GM23338 (cell line): ENCODE results near the gene CRYBA1. TPM values are rescaled to one million over a fixed set of nuclear protein-coding genes. Genes with fewer than 3 reads are reported as not detected.

Source experiments
- ATAC-seq: fragments of 200-7000 bp; cut with Tn5 transposase; 3 replicates; pipeline ENCODE4 v1.9.1; 2020
- DNase-seq: peaks from one replicate; pipeline ENCODE4 v3.0.0-alpha.2; 2015; ENCODE audit warnings: low spot score
- H2AFZ ChIP-seq: fragments of 200-600 bp; sonication (generic); 2 replicates; pipeline ENCODE4 v1.8.0; 2016; ENCODE audit warnings: antibody characterized with exemption, mild to moderate bottlenecking, moderate library complexity
- H3F3A ChIP-seq: fragments of 200-600 bp; sonication (generic); replicated peaks from 2 replicates; pipeline ENCODE4 v1.8.0; 2017; ENCODE audit warnings: antibody characterized with exemption, mixed run types, low read depth
- H3K27ac ChIP-seq: fragments of 200-600 bp; sonication (generic); 2 replicates; pipeline ENCODE4 v1.6.1; 2016; ENCODE audit warnings: low read depth
- H3K27me3 ChIP-seq: fragments of 200-600 bp; sonication (generic); 2 replicates; pipeline ENCODE4 v1.8.0; 2016; ENCODE audit warnings: mild to moderate bottlenecking, mixed run types, moderate library complexity; ENCODE audit not compliant: insufficient read depth
- H3K36me3 ChIP-seq: fragments of 200-600 bp; sonication (generic); 2 replicates; pipeline ENCODE4 v1.8.0; 2016; ENCODE audit warnings: mild to moderate bottlenecking; ENCODE audit not compliant: insufficient read depth
- H3K4me1 ChIP-seq: fragments of 200-600 bp; sonication (generic); 2 replicates; pipeline ENCODE4 v1.8.0; 2016; ENCODE audit warnings: mild to moderate bottlenecking, moderate library complexity; ENCODE audit not compliant: insufficient read depth
- H3K4me2 ChIP-seq: fragments of 200-600 bp; sonication (generic); 2 replicates; pipeline ENCODE4 v1.7.1; 2017; ENCODE audit warnings: mixed run types
- H3K4me3 ChIP-seq: fragments of 200-600 bp; sonication (generic); 2 replicates; pipeline ENCODE4 v1.6.1; 2016; ENCODE audit warnings: mixed run types
- H3K79me2 ChIP-seq: fragments of 200-600 bp; sonication (generic); replicated peaks from 2 replicates; pipeline ENCODE4 v1.8.0; 2017; ENCODE audit warnings: mild to moderate bottlenecking; ENCODE audit not compliant: insufficient read depth
- H3K9me2 ChIP-seq: fragments of 200-600 bp; sonication (generic); 2 replicates; pipeline ENCODE4 v1.8.0; 2017; ENCODE audit not compliant: insufficient read depth
- H4K20me1 ChIP-seq: fragments of 200-600 bp; sonication (generic); replicated peaks from 2 replicates; pipeline ENCODE4 v1.8.0; 2017; ENCODE audit warnings: mild to moderate bottlenecking; ENCODE audit not compliant: insufficient read depth
- H3K27ac Mint-ChIP-seq: 2 replicates; pipeline ENCODE4 v1.8.0; 2020; ENCODE audit warnings: inconsistent platforms, mild to moderate bottlenecking, moderate library complexity, mixed read lengths
- H3K27me3 Mint-ChIP-seq: 3 replicates; pipeline ENCODE4 v1.8.0; 2022; ENCODE audit warnings: low read depth, mild to moderate bottlenecking, moderate library complexity, mixed read lengths, inconsistent platforms; ENCODE audit not compliant: insufficient read depth, poor library complexity
- H3K36me3 Mint-ChIP-seq: 3 replicates; pipeline ENCODE4 v1.8.0; 2021; ENCODE audit warnings: low read depth, mild to moderate bottlenecking, inconsistent platforms, moderate library complexity, mixed read lengths
- H3K4me1 Mint-ChIP-seq: 3 replicates; pipeline ENCODE4 v1.8.0; 2020; ENCODE audit warnings: mild to moderate bottlenecking, inconsistent platforms, mixed read lengths
- H3K4me3 Mint-ChIP-seq: 3 replicates; pipeline ENCODE4 v1.8.0; 2021; ENCODE audit warnings: moderate library complexity, mild to moderate bottlenecking, inconsistent platforms, mixed read lengths
- H3K9me3 Mint-ChIP-seq: 3 replicates; pipeline ENCODE4 v1.8.0; 2020; ENCODE audit warnings: moderate library complexity, mild to moderate bottlenecking, inconsistent platforms, mixed read lengths
- CREB1 ChIP-seq: fragments of 250-450 bp; sonication (Bioruptor Pico); IDR thresholded peaks from 2 replicates; pipeline ENCODE4 v1.5.0; 2020; ENCODE audit warnings: low read depth, mild to moderate bottlenecking, moderate library complexity
- JUNB ChIP-seq: IDR thresholded peaks from one replicate; pipeline ENCODE4 v1.6.1; 2016; ENCODE audit warnings: antibody characterized with exemption; ENCODE audit not compliant: unreplicated experiment
- NANOG ChIP-seq: IDR thresholded peaks from 2 replicates; pipeline ENCODE4 v1.6.1; 2016; ENCODE audit warnings: antibody characterized with exemption, borderline replicate concordance
- ZNF114 ChIP-seq: fragments of 250-450 bp; sonication (Bioruptor Pico); IDR thresholded peaks from 2 replicates; pipeline ENCODE4 v1.5.0; 2020; ENCODE audit warnings: mild to moderate bottlenecking, moderate library complexity
- ZNF331 ChIP-seq: fragments of 250-450 bp; sonication (Bioruptor Pico); IDR thresholded peaks from 2 replicates; pipeline ENCODE4 v1.5.0; 2020; ENCODE audit warnings: low read depth, mild to moderate bottlenecking, moderate library complexity
- polyA plus RNA-seq: library from polyadenylated mRNA; unstranded; fragments of >200 nt; fragmentation: Nextera tagmentation; extraction: Ambion mirVana; gene quantifications from 2 replicates; pipeline ENCODE4 v1.2.1, GENCODE V29; 2016
- total RNA-seq: library from RNA; depleted of rRNA; stranded (reverse); fragments of >200 nt; shearing (Covaris generic); gene quantifications from 2 replicates; pipeline ENCODE4 v1.2.3, GENCODE V29; 2014
- TF ChIP-seq, protein P1 (sequence below): fragments of 250-450 bp; sonication (Bioruptor Pico); IDR thresholded peaks from 2 replicates; pipeline ENCODE4 v1.5.0; 2020; ENCODE audit warnings: mild to moderate bottlenecking, moderate library complexity
- TF ChIP-seq, protein P2 (sequence below): IDR thresholded peaks from one replicate; pipeline ENCODE4 v1.6.1; 2018; ENCODE audit warnings: antibody characterized with exemption; ENCODE audit not compliant: unreplicated experiment

Gene CRYBA1
- total and polyA plus RNA-seq, 2 experiments from 2014 or later = not detected

DNA sequence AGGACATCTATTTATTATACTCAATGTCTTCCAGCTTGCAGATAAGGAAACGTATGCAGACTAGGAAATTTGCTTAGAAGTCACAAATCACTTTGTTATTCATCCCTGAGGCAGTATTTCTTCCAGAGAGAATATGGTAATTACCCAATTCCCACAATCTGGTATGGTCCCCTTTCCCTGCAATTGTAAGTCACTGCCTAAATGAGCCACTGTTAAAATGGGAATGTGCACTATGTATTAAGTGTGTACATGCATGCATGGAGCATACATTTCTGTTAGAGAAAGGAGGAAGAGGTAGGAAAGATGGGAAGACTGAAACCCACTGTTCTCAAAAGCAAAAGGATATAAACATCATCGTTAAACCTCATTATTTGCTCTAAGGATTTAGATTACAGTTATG, 37.3 kb downstream of the CRYBA1 start (continued):
- TF ChIP-seq, protein P1, sequence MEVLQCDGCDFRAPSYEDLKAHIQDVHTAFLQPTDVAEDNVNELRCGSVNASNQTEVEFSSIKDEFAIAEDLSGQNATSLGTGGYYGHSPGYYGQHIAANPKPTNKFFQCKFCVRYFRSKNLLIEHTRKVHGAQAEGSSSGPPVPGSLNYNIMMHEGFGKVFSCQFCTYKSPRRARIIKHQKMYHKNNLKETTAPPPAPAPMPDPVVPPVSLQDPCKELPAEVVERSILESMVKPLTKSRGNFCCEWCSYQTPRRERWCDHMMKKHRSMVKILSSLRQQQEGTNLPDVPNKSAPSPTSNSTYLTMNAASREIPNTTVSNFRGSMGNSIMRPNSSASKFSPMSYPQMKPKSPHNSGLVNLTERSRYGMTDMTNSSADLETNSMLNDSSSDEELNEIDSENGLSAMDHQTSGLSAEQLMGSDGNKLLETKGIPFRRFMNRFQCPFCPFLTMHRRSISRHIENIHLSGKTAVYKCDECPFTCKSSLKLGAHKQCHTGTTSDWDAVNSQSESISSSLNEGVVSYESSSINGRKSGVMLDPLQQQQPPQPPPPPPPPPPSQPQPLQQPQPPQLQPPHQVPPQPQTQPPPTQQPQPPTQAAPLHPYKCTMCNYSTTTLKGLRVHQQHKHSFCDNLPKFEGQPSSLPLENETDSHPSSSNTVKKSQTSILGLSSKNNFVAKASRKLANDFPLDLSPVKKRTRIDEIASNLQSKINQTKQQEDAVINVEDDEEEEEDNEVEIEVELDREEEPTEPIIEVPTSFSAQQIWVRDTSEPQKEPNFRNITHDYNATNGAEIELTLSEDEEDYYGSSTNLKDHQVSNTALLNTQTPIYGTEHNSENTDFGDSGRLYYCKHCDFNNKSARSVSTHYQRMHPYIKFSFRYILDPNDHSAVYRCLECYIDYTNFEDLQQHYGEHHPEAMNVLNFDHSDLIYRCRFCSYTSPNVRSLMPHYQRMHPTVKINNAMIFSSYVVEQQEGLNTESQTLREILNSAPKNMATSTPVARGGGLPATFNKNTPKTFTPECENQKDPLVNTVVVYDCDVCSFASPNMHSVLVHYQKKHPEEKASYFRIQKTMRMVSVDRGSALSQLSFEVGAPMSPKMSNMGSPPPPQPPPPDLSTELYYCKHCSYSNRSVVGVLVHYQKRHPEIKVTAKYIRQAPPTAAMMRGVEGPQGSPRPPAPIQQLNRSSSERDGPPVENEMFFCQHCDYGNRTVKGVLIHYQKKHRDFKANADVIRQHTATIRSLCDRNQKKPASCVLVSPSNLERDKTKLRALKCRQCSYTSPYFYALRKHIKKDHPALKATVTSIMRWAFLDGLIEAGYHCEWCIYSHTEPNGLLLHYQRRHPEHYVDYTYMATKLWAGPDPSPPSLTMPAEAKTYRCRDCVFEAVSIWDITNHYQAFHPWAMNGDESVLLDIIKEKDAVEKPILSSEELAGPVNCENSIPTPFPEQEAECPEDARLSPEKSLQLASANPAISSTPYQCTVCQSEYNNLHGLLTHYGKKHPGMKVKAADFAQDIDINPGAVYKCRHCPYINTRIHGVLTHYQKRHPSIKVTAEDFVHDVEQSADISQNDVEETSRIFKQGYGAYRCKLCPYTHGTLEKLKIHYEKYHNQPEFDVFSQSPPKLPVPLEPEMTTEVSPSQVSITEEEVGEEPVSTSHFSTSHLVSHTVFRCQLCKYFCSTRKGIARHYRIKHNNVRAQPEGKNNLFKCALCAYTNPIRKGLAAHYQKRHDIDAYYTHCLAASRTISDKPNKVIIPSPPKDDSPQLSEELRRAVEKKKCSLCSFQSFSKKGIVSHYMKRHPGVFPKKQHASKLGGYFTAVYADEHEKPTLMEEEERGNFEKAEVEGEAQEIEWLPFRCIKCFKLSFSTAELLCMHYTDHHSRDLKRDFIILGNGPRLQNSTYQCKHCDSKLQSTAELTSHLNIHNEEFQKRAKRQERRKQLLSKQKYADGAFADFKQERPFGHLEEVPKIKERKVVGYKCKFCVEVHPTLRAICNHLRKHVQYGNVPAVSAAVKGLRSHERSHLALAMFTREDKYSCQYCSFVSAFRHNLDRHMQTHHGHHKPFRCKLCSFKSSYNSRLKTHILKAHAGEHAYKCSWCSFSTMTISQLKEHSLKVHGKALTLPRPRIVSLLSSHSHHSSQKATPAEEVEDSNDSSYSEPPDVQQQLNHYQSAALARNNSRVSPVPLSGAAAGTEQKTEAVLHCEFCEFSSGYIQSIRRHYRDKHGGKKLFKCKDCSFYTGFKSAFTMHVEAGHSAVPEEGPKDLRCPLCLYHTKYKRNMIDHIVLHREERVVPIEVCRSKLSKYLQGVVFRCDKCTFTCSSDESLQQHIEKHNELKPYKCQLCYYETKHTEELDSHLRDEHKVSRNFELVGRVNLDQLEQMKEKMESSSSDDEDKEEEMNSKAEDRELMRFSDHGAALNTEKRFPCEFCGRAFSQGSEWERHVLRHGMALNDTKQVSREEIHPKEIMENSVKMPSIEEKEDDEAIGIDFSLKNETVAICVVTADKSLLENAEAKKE (CRISPR knock-in tag) = no peak

DNA sequence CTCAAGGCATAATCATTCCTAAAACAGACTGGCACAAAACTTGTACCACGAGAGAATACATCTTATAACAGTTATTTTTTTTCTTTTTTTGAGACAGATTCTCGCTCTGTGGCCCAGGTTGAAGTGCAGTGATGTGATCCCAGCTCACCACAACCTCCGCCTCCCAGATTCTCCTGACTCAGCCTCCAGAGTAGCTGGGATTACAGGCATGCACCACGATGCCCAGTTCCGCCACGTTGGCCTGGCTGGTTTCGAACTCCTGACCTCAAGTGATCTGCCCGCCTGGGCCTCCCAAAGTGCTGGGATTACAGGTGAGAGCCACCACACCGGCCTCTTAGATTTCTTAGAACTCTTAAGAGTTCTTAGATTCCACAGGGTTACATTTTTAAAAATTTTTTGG, 43.2 kb downstream of the CRYBA1 start:
- no peak for ATAC-seq
- H3K36me3 Mint-ChIP-seq = peaks cover 80% of the 10 kb centered on the region
- TF ChIP-seq CREB1 (no peak), ZNF114 (CRISPR knock-in tag) (no peak), JUNB (no peak), NANOG (no peak), ZNF331 (CRISPR knock-in tag) (no peak)
- TF ChIP-seq, protein P2, sequence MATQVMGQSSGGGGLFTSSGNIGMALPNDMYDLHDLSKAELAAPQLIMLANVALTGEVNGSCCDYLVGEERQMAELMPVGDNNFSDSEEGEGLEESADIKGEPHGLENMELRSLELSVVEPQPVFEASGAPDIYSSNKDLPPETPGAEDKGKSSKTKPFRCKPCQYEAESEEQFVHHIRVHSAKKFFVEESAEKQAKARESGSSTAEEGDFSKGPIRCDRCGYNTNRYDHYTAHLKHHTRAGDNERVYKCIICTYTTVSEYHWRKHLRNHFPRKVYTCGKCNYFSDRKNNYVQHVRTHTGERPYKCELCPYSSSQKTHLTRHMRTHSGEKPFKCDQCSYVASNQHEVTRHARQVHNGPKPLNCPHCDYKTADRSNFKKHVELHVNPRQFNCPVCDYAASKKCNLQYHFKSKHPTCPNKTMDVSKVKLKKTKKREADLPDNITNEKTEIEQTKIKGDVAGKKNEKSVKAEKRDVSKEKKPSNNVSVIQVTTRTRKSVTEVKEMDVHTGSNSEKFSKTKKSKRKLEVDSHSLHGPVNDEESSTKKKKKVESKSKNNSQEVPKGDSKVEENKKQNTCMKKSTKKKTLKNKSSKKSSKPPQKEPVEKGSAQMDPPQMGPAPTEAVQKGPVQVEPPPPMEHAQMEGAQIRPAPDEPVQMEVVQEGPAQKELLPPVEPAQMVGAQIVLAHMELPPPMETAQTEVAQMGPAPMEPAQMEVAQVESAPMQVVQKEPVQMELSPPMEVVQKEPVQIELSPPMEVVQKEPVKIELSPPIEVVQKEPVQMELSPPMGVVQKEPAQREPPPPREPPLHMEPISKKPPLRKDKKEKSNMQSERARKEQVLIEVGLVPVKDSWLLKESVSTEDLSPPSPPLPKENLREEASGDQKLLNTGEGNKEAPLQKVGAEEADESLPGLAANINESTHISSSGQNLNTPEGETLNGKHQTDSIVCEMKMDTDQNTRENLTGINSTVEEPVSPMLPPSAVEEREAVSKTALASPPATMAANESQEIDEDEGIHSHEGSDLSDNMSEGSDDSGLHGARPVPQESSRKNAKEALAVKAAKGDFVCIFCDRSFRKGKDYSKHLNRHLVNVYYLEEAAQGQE = no peak
- peak overlapping the region; percentile 95; the same call in 2 of the 3 replicates for H3K4me3 Mint-ChIP-seq
- H3K9me2 ChIP-seq = no peaks in the 10 kb centered on the region
- H3K4me1 ChIP-seq = peaks cover 30% of the 10 kb centered on the region
- H3K79me2 ChIP-seq = peaks cover 88% of the 10 kb centered on the region
- peak overlapping the region; percentile 55 for H3K4me2 ChIP-seq
- H2AFZ ChIP-seq = no peak overlapping the region
- H3K4me3 ChIP-seq = peak overlapping the region; percentile 38; the same call in 1 of the 2 replicates
- no peaks in the 10 kb centered on the region for H3K27me3 ChIP-seq
- no peak overlapping the region for H3K27ac Mint-ChIP-seq
- peaks cover 40% of the 10 kb centered on the region for H3K4me1 Mint-ChIP-seq
- H3F3A ChIP-seq = peaks cover 10% of the 10 kb centered on the region; the same call in 1 of the 2 replicates
- peaks cover 10% of the 10 kb centered on the region for H3K27me3 Mint-ChIP-seq
- H3K27ac ChIP-seq = 0 out of 2 replicates have a peak overlapping the region, but pooled peaks have one; percentile 30
- no peak for DNase-seq
- H3K36me3 ChIP-seq = peaks cover 35% of the 10 kb centered on the region
- peaks cover 3% of the 10 kb centered on the region for H3K9me3 Mint-ChIP-seq
- peaks cover 64% of the 10 kb centered on the region for H4K20me1 ChIP-seq
